A673 (cell line): ENCODE measurements around the gene EFNA2. TPM values are rescaled to one million over a fixed set of nuclear protein-coding genes. Genes with fewer than 3 reads are reported as not detected.

Experiments
- BruUV-seq: library from RNA; stranded (reverse); fragments of 400-500 nt; replicated peaks from 2 replicates; lab custom pipeline; 2021; lab: Mats Ljungman, UMichigan
- CTCF ChIA-PET: fragments of 300-600 bp; sonication (Branson Sonifier 250); formaldehyde crosslinking; loops from one replicate; lab custom pipeline; 2022; ENCODE audit warnings: antibody characterized with exemption; lab: Charles Lee
- POLR2A ChIA-PET: fragments of 300-600 bp; sonication (Branson Sonifier 250); formaldehyde crosslinking; loops from one replicate; lab custom pipeline; 2022; ENCODE audit warnings: antibody characterized with exemption; ENCODE audit not compliant: low non-redundant PET; lab: Charles Lee
- DNase-seq: peaks from one replicate; pipeline ENCODE4 v3.0.0-alpha.2; 2015; ENCODE audit warnings: low spot score
- H3K27ac ChIP-seq: fragments of 200-600 bp; sonication (generic); 2 replicates; pipeline ENCODE4 v1.5.1; 2016; ENCODE audit warnings: mixed run types, low read depth, mild to moderate bottlenecking, mixed read lengths, antibody characterized with exemption, low read length; ENCODE audit not compliant: poor library complexity, severe bottlenecking
- H3K27me3 ChIP-seq: fragments of 200-600 bp; sonication (generic); replicated peaks from 2 replicates; pipeline ENCODE4 v1.6.1; 2017; ENCODE audit warnings: mixed run types, low read depth, mild to moderate bottlenecking, mixed read lengths, antibody characterized with exemption, low read length; ENCODE audit not compliant: insufficient read depth, poor library complexity
- H3K36me3 ChIP-seq: fragments of 200-600 bp; sonication (generic); 2 replicates; pipeline ENCODE4 v1.6.1; 2016; ENCODE audit warnings: mixed run types, mild to moderate bottlenecking, mixed read lengths, antibody characterized with exemption, low read length; ENCODE audit not compliant: insufficient read depth, poor library complexity, severe bottlenecking
- H3K4me1 ChIP-seq: fragments of 200-600 bp; sonication (generic); 2 replicates; pipeline ENCODE4 v1.6.1; 2017; ENCODE audit warnings: mixed run types, mild to moderate bottlenecking, mixed read lengths, antibody characterized with exemption, low read length; ENCODE audit not compliant: insufficient read depth, poor library complexity, severe bottlenecking
- H3K4me3 ChIP-seq: fragments of 200-600 bp; sonication (generic); 2 replicates; pipeline ENCODE4 v1.5.1; 2016; ENCODE audit warnings: low read depth, mixed run types, mild to moderate bottlenecking, mixed read lengths, low read length; ENCODE audit not compliant: poor library complexity, severe bottlenecking
- H3K9me3 ChIP-seq: fragments of 200-600 bp; sonication (generic); 2 replicates; pipeline ENCODE4 v1.6.1; 2016; ENCODE audit warnings: mixed run types, low read depth, mild to moderate bottlenecking, mixed read lengths, antibody characterized with exemption, low read length; ENCODE audit not compliant: poor library complexity, severe bottlenecking
- CTCF ChIP-seq: fragments of 300-800, 200-600 bp; sonication (generic); conservative IDR thresholded peaks from 2 replicates; pipeline ENCODE4 v1.5.1; 2017; ENCODE audit warnings: low read depth, mild to moderate bottlenecking, antibody characterized with exemption, low read length, moderate library complexity, mixed read lengths
- EZH2 ChIP-seq: fragments of 200-600 bp; sonication (generic); IDR thresholded peaks from 2 replicates; pipeline ENCODE4 v1.6.1; 2017; ENCODE audit warnings: borderline replicate concordance, low read depth, mild to moderate bottlenecking, mixed read lengths, antibody characterized with exemption, low read length; ENCODE audit not compliant: poor library complexity, severe bottlenecking
- intact Hi-C: fragments of 100-400 bp; cut with micrococcal nuclease; formaldehyde crosslinking; loops from one replicate; pipeline ENCODE4 v1.10.0; 2022; ENCODE audit not compliant: unreplicated experiment
- total RNA-seq: library from RNA; stranded (reverse); gene quantifications from 2 replicates; pipeline ENCODE4 v1.2.3, GENCODE V29; 2021

Gene EFNA2
- total RNA-seq, 1 experiment from 2014 or later, result 0.64 TPM

GRCh38 chr19:1277061-1277460 lies 8.6 kb upstream of the EFNA2 start:
- intact Hi-C loops, result loop anchor here (10.0 kb wide), 2 partner anchors 168 to 318 kb away; partner anchors contain the start of gene MBD3
- POLR2A ChIA-PET, result no interaction called here
- H3K4me1 ChIP-seq, result peaks cover 34% of the 10 kb centered on the region
- CTCF ChIA-PET, result no interaction called here
- H3K36me3 ChIP-seq, result peaks cover 36% of the 10 kb centered on the region
- no peak for DNase-seq
- peak overlapping the region; percentile 69 for H3K4me3 ChIP-seq
- H3K27me3 ChIP-seq, result no peaks in the 10 kb centered on the region
- no TSS peak for BruUV-seq
- TF ChIP-seq EZH2 (no peak), CTCF (no peak)
- peak overlapping the region; percentile 99 for H3K27ac ChIP-seq
- H3K9me3 ChIP-seq, result no peaks in the 10 kb centered on the region

GRCh38 chr19:1278074-1278473 lies 7.6 kb upstream of the EFNA2 start:
- Histone ChIP-seq H3K4me3 (no peak overlapping the region), H3K27me3 (no peaks in the 10 kb centered on the region), H3K36me3 (peaks cover 26% of the 10 kb centered on the region), H3K27ac (no peak overlapping the region), H3K9me3 (no peaks in the 10 kb centered on the region), H3K4me1 (peaks cover 24% of the 10 kb centered on the region)
- POLR2A ChIA-PET, result no interaction called here
- no peak for TF ChIP-seq CTCF
- no peak for TF ChIP-seq EZH2
- intact Hi-C loops, result loop anchor here (10.0 kb wide), 2 partner anchors 167 to 317 kb away; partner anchors contain the start of gene MBD3
- DNase-seq, result no peak
- BruUV-seq, result no TSS peak
- CTCF ChIA-PET, result interaction anchor here (2.0 kb wide), 1 partner anchor 105 kb away, joined by 6 read pairs; no protein-coding TSS in a partner anchor

- H3K4me3 ChIP-seq, result no peak overlapping the region
- DNase-seq, result no peak
- no peak for TF ChIP-seq EZH2
- TF ChIP-seq CTCF, result no peak
- CTCF ChIA-PET, result interaction anchor here (0.6 to 2.0 kb wide), 7 partner anchors 13 to 104 kb away, joined by 3 to 10 read pairs (median 6); no protein-coding TSS in a partner anchor
- H3K27ac ChIP-seq, result no peak overlapping the region
- H3K36me3 ChIP-seq, result peaks cover 17% of the 10 kb centered on the region
- H3K4me1 ChIP-seq, result peaks cover 16% of the 10 kb centered on the region
- intact Hi-C loops, result loop anchor here (1.0 to 10.0 kb wide), 3 partner anchors 93 to 316 kb away; partner anchors contain the start of gene MBD3
- no peaks in the 10 kb centered on the region for H3K9me3 ChIP-seq
- POLR2A ChIA-PET, result interaction anchor here (0.6 kb wide), 1 partner anchor 212 kb away, joined by 3 read pairs; no protein-coding TSS in a partner anchor
- BruUV-seq, result no TSS peak
- no peaks in the 10 kb centered on the region for H3K27me3 ChIP-seq
Observed at GRCh38 chr19:1278713-1279660, 6.7 kb upstream of the EFNA2 start.
